Ishikawa (cell line): ENCODE data around the gene COL16A1.

ENCODE experiments used
- CEBPB ChIP-seq: IDR thresholded peaks from 2 replicates; pipeline ENCODE4 v1.6.1; 2012
- CREB1 ChIP-seq: IDR thresholded peaks from 2 replicates; pipeline ENCODE4 v1.6.1; 2012; ENCODE audit warnings: low read depth
- EGR1 ChIP-seq: IDR thresholded peaks from 2 replicates; pipeline ENCODE4 v1.6.1; 2012
- EP300 ChIP-seq: IDR thresholded peaks from 2 replicates; pipeline ENCODE4 v1.6.1; 2012; ENCODE audit warnings: borderline replicate concordance
- FOXM1 ChIP-seq: IDR thresholded peaks from 2 replicates; pipeline ENCODE4 v1.6.1; 2012; ENCODE audit warnings: low read depth, borderline replicate concordance
- NFIC ChIP-seq: IDR thresholded peaks from 2 replicates; pipeline ENCODE4 v1.6.1; 2012
- RAD21 ChIP-seq: IDR thresholded peaks from 2 replicates; pipeline ENCODE4 v1.6.1; 2012; ENCODE audit warnings: low read depth
- REST ChIP-seq: IDR thresholded peaks from 2 replicates; pipeline ENCODE4 v1.6.1; 2012; ENCODE audit warnings: low read depth, mild to moderate bottlenecking
- TAF1 ChIP-seq: IDR thresholded peaks from 2 replicates; pipeline ENCODE4 v1.6.1; 2012; ENCODE audit warnings: low read depth, mild to moderate bottlenecking
- TCF12 ChIP-seq: IDR thresholded peaks from 2 replicates; pipeline ENCODE4 v1.6.1; 2012; ENCODE audit warnings: low read depth
- TEAD4 ChIP-seq: IDR thresholded peaks from 2 replicates; pipeline ENCODE4 v1.6.1; 2012
- USF1 ChIP-seq: IDR thresholded peaks from 2 replicates; pipeline ENCODE4 v1.6.1; 2012
- YY1 ChIP-seq: IDR thresholded peaks from 2 replicates; pipeline ENCODE4 v1.6.1; 2012; ENCODE audit warnings: low read depth
- ZBTB7A ChIP-seq: IDR thresholded peaks from 2 replicates; pipeline ENCODE4 v1.6.1; 2012; ENCODE audit warnings: low read depth
- TF ChIP-seq, protein P1 (sequence below): IDR thresholded peaks from 2 replicates; pipeline ENCODE4 v1.6.1; 2012

Gene COL16A1

GRCh38 chr1:31655104-31655503 is 48.7 kb downstream of the COL16A1 start:
- no peak for TF ChIP-seq EP300

GRCh38 chr1:31654474-31654776 is 49.4 kb downstream of the COL16A1 start:
- TF ChIP-seq CEBPB (no peak), NFIC (no peak), TEAD4 (no peak)

GRCh38 chr1:31653717-31654473 is 49.9 kb downstream of the COL16A1 start:
- TF ChIP-seq ZBTB7A (no peak), FOXM1 (no peak), RAD21 (no peak), REST (no peak), TAF1 (no peak), TEAD4 (no peak), TCF12 (no peak), NFIC (no peak), CEBPB (no peak), CREB1 (no peak), EP300 (no peak), YY1 (no peak), EGR1 (no peak), USF1 (no peak)
- TF ChIP-seq, protein P1, sequence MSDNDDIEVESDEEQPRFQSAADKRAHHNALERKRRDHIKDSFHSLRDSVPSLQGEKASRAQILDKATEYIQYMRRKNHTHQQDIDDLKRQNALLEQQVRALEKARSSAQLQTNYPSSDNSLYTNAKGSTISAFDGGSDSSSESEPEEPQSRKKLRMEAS: no peak

DNA sequence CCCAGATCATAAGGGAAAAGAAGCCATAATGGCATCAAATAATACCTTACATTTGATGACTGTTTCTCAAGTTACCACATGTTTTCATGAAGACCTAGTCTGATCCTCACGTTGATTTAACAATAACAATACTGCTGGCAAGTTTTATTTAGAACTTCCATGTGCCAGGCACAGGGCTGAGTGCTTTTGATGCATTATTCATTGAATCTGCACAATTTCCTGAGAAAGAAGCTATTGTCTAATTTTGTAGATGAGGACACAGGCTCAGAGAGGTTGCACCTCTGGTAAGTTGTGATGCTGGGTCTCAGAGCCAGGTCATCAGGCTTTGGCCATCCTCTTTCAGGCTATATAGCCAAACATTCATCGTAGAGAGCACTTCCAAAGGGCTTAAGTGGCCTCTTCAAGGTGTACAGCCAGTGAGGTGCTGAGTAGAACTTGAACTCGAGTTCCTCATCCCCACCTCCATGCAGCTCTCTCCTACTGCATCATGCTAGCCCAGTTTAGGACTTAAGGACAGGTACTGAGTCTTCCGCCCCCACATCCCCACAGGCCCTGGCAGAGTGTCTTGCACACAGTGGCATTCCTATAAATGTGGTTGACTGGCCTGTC is 50.8 kb downstream of the COL16A1 start:
- no peak for TF ChIP-seq FOXM1
- TF ChIP-seq CEBPB: no peak
- TF ChIP-seq USF1: no peak
- no peak for TF ChIP-seq TEAD4

GRCh38 chr1:31651766-31652165 is 52.1 kb downstream of the COL16A1 start:
- no peak for TF ChIP-seq RAD21
- no peak for TF ChIP-seq USF1
- no peak for TF ChIP-seq CEBPB
- TF ChIP-seq EGR1: no peak
- TF ChIP-seq REST: no peak
- no peak for TF ChIP-seq TAF1

GRCh38 chr1:31651089-31651420 is 52.8 kb downstream of the COL16A1 start:
- TF ChIP-seq EGR1: no peak
- TF ChIP-seq, protein P1: no peak
- TF ChIP-seq TAF1: no peak
- no peak for TF ChIP-seq TCF12
- no peak for TF ChIP-seq TEAD4
- TF ChIP-seq CEBPB: no peak
- TF ChIP-seq EP300: no peak
- no peak for TF ChIP-seq FOXM1
- no peak for TF ChIP-seq USF1
- TF ChIP-seq ZBTB7A: no peak
